HepG2 (cell line): ENCODE results near the gene RABGGTB. TPM values are rescaled to one million over a fixed set of nuclear protein-coding genes. Genes with fewer than 3 reads are reported as not detected.

Source experiments
- ARID2 ChIP-seq: sonication (generic); formaldehyde crosslinking; IDR thresholded peaks from 2 replicates; pipeline ENCODE4 v1.8.1; 2022; ENCODE audit warnings: mild to moderate bottlenecking, missing genetic modification reagents, borderline replicate concordance
- BORCS8-MEF2B ChIP-seq: sonication (generic); formaldehyde crosslinking; IDR thresholded peaks from 2 replicates; pipeline ENCODE4 v1.8.0; 2022; ENCODE audit warnings: mild to moderate bottlenecking, missing genetic modification reagents
- FOXK1 ChIP-seq: sonication (generic); formaldehyde crosslinking; IDR thresholded peaks from 2 replicates; pipeline ENCODE4 v1.4.0; 2020; ENCODE audit warnings: low read depth, missing genetic modification reagents, borderline replicate concordance
- HNRNPK ChIP-seq: fragments of 200-400 bp; formaldehyde crosslinking; IDR thresholded peaks from 2 replicates; pipeline ENCODE4 v1.6.1; 2018; ENCODE audit warnings: low read length, low read depth, moderate library complexity, mild to moderate bottlenecking; ENCODE audit not compliant: poor library complexity, severe bottlenecking
- U2AF1 ChIP-seq: fragments of 200-400 bp; formaldehyde crosslinking; optimal IDR thresholded peaks from 2 replicates; pipeline ENCODE3; 2017; ENCODE audit warnings: mild to moderate bottlenecking, low read depth, low read length
- UBTF ChIP-seq: sonication (generic); formaldehyde crosslinking; IDR thresholded peaks from 2 replicates; pipeline ENCODE4 v1.4.0; 2020; ENCODE audit warnings: mild to moderate bottlenecking, missing genetic modification reagents
- ZBTB7A ChIP-seq: sonication (generic); formaldehyde crosslinking; IDR thresholded peaks from 2 replicates; pipeline ENCODE4 v1.8.0; 2022; ENCODE audit warnings: mild to moderate bottlenecking, missing genetic modification reagents
- ZGPAT ChIP-seq: IDR thresholded peaks from 2 replicates; pipeline ENCODE4 v1.6.1; 2016; ENCODE audit warnings: mild to moderate bottlenecking
- ZSCAN12 ChIP-seq: sonication (generic); formaldehyde crosslinking; IDR thresholded peaks from 2 replicates; pipeline ENCODE4 v1.9.0; 2021; ENCODE audit warnings: mild to moderate bottlenecking, missing genetic modification reagents
- polyA plus RNA-seq, 8 experiments: library from polyadenylated mRNA; depleted of rRNA in 3 of 8; stranded (reverse) in 7 of 8; unstranded in 1 of 8; fragments of >200 nt; fragmentation: Illumina TruSeq in 4 of 8; extraction: Trizol in 4 of 8; gene quantifications; 2 replicates each; pipeline versions ENCODE4 v1.2.1 to v1.2.3, GENCODE V29; 2011 to 2016; ENCODE audit warnings: low read depth in 4 of 8, missing spikeins in 1 of 8, mixed read lengths in 1 of 8; ENCODE audit not compliant: insufficient read depth in 1 of 8
- total RNA-seq, 5 experiments: library from RNA; depleted of rRNA; stranded (reverse); fragments of >200 nt; fragmentation: Illumina TruSeq; extraction: Trizol; gene quantifications; 2 replicates each; pipeline ENCODE4 v1.2.3, GENCODE V29; 2016; ENCODE audit warnings: low read depth in 1 of 5

Gene RABGGTB
- total and polyA plus RNA-seq, 2 of the 13 experiments (the other 11 are each of a cell fraction or from before 2014, with no cell fraction given) = 185 to 290 TPM

- TF ChIP-seq UBTF (CRISPR knock-in tag) (no peak), HNRNPK (peak; percentile 7), ZSCAN12 (CRISPR knock-in tag) (no peak), ZBTB7A (no peak), BORCS8-MEF2B (peak; percentile 66; the same call in 1 of the 2 replicates), FOXK1 (CRISPR knock-in tag) (no peak), ARID2 (CRISPR knock-in tag) (0 out of 2 replicates have a peak, but pooled peaks have one; percentile 32), ZGPAT (CRISPR knock-in tag) (peak; percentile 30; the same call in 1 of the 2 replicates), U2AF1 (peak; percentile 79)
- TF ChIP-seq, all 625 proteins: peak for 54
Measured at GRCh38 chr1:75796376-75797272, 10.6 kb downstream of the RABGGTB start, which contains the start of gene MSH4 (continued).
